Measurements from ENCODE around the gene C1orf174. TPM values are rescaled to one million over a fixed set of nuclear protein-coding genes. Genes with fewer than 3 reads are reported as not detected.
"Not testable (repeated sequence)": the region's sequence is repeated elsewhere in the genome, so short reads cannot be mapped to it uniquely, and the experiment has no call there.

The C1orf174 gene
- total RNA-seq, 1 donor from 2014 or later = 25.7 TPM

GRCh38 chr1:3922201-3922725 is 22.2 kb upstream of the C1orf174 start:
- H3K27ac Mint-ChIP-seq (ENCODE audit: unreplicated experiment) = no peak overlapping the region
- H3K4me3 Mint-ChIP-seq (ENCODE audit: unreplicated experiment) = no peak overlapping the region
- H3K4me1 Mint-ChIP-seq (ENCODE audit: low read depth) = no peaks in the 10 kb centered on the region
- TF ChIP-seq, protein P1, sequence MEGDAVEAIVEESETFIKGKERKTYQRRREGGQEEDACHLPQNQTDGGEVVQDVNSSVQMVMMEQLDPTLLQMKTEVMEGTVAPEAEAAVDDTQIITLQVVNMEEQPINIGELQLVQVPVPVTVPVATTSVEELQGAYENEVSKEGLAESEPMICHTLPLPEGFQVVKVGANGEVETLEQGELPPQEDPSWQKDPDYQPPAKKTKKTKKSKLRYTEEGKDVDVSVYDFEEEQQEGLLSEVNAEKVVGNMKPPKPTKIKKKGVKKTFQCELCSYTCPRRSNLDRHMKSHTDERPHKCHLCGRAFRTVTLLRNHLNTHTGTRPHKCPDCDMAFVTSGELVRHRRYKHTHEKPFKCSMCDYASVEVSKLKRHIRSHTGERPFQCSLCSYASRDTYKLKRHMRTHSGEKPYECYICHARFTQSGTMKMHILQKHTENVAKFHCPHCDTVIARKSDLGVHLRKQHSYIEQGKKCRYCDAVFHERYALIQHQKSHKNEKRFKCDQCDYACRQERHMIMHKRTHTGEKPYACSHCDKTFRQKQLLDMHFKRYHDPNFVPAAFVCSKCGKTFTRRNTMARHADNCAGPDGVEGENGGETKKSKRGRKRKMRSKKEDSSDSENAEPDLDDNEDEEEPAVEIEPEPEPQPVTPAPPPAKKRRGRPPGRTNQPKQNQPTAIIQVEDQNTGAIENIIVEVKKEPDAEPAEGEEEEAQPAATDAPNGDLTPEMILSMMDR (IDR thresholded peaks at IDR 0.05) = no peak
- no peak for DNase-seq (ENCODE audit: low spot score)
- H3K9me3 Mint-ChIP-seq (ENCODE audit: low read depth) = no peaks in the 10 kb centered on the region
- H3K27me3 Mint-ChIP-seq (ENCODE audit: low read depth) = peaks cover 40% of the 10 kb centered on the region
- no peaks in the 10 kb centered on the region for H3K36me3 Mint-ChIP-seq (ENCODE audit: low read depth)

DNA sequence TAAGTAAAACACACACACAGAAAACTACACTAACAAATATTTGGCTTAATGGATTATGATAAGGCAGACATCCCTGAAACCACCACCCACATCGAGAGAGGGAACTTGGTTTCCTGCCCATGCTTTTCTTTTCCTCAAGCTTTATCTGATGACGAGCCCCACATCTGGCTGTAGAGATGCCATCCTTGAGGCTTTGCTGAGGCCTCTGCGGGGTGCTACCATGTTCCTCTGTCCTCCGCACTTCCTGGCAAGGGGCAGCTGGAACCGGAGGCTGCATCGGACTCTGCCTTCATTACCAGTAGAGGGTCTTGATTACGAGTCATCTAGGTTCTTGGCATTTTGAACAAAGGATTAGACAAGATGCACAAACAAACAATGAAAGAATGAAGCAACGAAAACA is 21.7 kb upstream of the C1orf174 start:
- H3K4me1 Mint-ChIP-seq (ENCODE audit: low read depth) = no peaks in the 10 kb centered on the region
- peaks cover 35% of the 10 kb centered on the region for H3K27me3 Mint-ChIP-seq (ENCODE audit: low read depth)
- no peaks in the 10 kb centered on the region for H3K9me3 Mint-ChIP-seq (ENCODE audit: low read depth)
- H3K4me3 Mint-ChIP-seq (ENCODE audit: unreplicated experiment) = no peak overlapping the region
- H3K36me3 Mint-ChIP-seq (ENCODE audit: low read depth) = no peaks in the 10 kb centered on the region
- H3K27ac Mint-ChIP-seq (ENCODE audit: unreplicated experiment) = no peak overlapping the region
- TF ChIP-seq, protein P1 (IDR thresholded peaks at IDR 0.05) = no peak
- DNase-seq (ENCODE audit: low spot score) = peak; percentile 20

DNA sequence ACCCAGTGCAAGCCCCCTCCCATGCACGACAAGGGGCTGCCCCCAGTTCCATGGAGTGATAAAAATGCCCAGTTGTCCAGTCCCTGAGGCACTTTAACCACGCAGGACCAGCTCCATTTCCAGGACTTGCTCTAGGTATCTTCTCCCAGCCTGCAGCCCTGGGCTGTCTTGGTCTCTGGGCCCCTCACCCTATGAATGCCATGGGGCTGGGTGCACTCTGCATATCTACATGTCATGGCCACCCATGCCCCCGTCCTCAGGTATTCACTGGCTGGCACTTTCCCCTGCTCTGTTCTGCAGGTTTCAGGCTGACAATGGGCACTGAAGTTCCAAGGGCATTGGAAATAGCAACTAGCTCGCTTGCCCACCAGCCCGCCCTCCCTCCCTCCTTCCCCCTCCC is 19.6 kb upstream of the C1orf174 start:
- H3K4me1 Mint-ChIP-seq (ENCODE audit: low read depth) = no peaks in the 10 kb centered on the region
- TF ChIP-seq, protein P1 (IDR thresholded peaks at IDR 0.05) = no peak
- no peaks in the 10 kb centered on the region for H3K36me3 Mint-ChIP-seq (ENCODE audit: low read depth)
- H3K9me3 Mint-ChIP-seq (ENCODE audit: low read depth) = no peaks in the 10 kb centered on the region
- H3K4me3 Mint-ChIP-seq (ENCODE audit: unreplicated experiment) = no peak overlapping the region
- no peak overlapping the region for H3K27ac Mint-ChIP-seq (ENCODE audit: unreplicated experiment)
- H3K27me3 Mint-ChIP-seq (ENCODE audit: low read depth) = peaks cover 31% of the 10 kb centered on the region
- peak; percentile 51 for DNase-seq (ENCODE audit: low spot score)

DNA sequence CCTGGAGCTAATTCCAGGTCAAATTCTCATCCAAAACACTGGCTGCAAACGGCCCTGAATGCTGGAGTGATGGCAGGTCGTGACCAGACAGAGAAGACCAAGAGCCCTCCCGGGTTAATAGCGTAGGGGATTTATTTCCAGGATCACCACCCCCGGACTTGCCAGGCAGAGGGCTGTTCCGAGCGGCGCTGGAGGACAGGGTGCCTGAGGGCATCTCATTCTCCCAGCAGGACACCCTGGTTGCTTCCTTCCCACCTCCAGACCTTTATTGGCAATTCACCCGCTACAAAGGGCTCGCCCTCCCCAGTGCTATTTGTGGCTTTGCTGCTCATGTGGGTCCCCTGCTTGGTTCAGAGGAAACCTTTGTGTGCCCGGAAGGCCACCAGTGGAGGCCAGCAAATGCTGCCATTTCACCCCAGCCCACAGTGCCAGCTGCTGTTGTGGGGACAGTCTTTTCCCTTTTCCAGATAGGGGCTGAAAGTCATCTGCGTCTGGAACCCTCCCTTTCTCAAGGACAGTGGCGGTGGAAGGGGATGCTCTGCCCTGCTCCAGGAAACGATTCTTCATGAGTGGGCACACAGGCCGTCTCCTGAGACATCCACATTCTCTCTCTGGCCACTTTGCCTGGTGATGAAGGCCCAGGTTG is 19.0 kb upstream of the C1orf174 start:
- no peaks in the 10 kb centered on the region for H3K36me3 Mint-ChIP-seq (ENCODE audit: low read depth)
- DNase-seq (ENCODE audit: low spot score) = peak; percentile 75
- no peaks in the 10 kb centered on the region for H3K9me3 Mint-ChIP-seq (ENCODE audit: low read depth)
- TF ChIP-seq, protein P1 (IDR thresholded peaks at IDR 0.05) = no peak
- peaks cover 31% of the 10 kb centered on the region for H3K27me3 Mint-ChIP-seq (ENCODE audit: low read depth)
- no peak overlapping the region for H3K4me3 Mint-ChIP-seq (ENCODE audit: unreplicated experiment)
- H3K27ac Mint-ChIP-seq (ENCODE audit: unreplicated experiment) = no peak overlapping the region
- no peaks in the 10 kb centered on the region for H3K4me1 Mint-ChIP-seq (ENCODE audit: low read depth)

DNA sequence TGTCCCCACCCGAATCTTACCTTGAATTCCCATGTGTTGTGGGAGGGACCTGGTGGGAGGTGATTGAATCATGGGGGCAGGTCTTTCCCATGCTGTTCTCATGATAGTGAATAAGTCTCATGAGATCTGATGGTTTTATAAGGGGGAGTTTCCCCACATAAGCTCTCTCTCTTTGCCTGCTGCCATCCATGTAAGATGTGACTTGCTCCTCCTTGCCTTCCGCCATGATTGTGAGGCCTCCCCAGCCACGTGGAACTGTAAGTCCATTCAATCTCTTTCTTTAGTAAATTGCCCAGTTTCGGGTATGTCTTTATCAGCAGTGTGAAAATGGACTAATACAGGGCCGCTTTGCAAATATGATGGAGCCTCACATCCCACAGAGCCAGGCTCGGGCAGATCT is 18.3 kb upstream of the C1orf174 start:
- H3K27me3 Mint-ChIP-seq (ENCODE audit: low read depth) = peaks cover 27% of the 10 kb centered on the region
- not testable (repeated sequence) for H3K4me3 Mint-ChIP-seq (ENCODE audit: unreplicated experiment); DNase-seq (ENCODE audit: low spot score); H3K27ac Mint-ChIP-seq (ENCODE audit: unreplicated experiment); H3K36me3 Mint-ChIP-seq (ENCODE audit: low read depth); H3K4me1 Mint-ChIP-seq (ENCODE audit: low read depth); H3K9me3 Mint-ChIP-seq (ENCODE audit: low read depth)

GRCh38 chr1:3917761-3918160 is 17.7 kb upstream of the C1orf174 start:
- TF ChIP-seq, protein P1 (IDR thresholded peaks at IDR 0.05) = no peak
- Mint-ChIP-seq H3K27me3 (ENCODE audit: low read depth) (peaks cover 27% of the 10 kb centered on the region), H3K27ac (ENCODE audit: unreplicated experiment) (no peak overlapping the region), H3K4me3 (ENCODE audit: unreplicated experiment) (no peak overlapping the region), H3K36me3 (ENCODE audit: low read depth) (no peaks in the 10 kb centered on the region), H3K9me3 (ENCODE audit: low read depth) (no peaks in the 10 kb centered on the region), H3K4me1 (ENCODE audit: low read depth) (no peaks in the 10 kb centered on the region)
- peak; percentile 63 for DNase-seq (ENCODE audit: low spot score)

Measured in chondrocyte (in vitro differentiated cells).